ENCODE data around the gene C6.
"Not testable (repeated sequence)": the region's sequence is repeated elsewhere in the genome, so short reads cannot be mapped to it uniquely, and the experiment has no call there.

C6 gene

GRCh38 chr5:41199660-41200059, 13.7 kb downstream of the C6 start:
- DNase-seq (ENCODE audit: low read depth in 2 of 2), result no peak

GRCh38 chr5:41196197-41196596, 17.1 kb downstream of the C6 start:
- DNase-seq (ENCODE audit: low read depth in 2 of 2), result no peak

GRCh38 chr5:41195228-41195627, 18.1 kb downstream of the C6 start:
- no peak for DNase-seq (ENCODE audit: low read depth in 2 of 2)

- no peak for DNase-seq (ENCODE audit: low read depth in 2 of 2)
Observed at GRCh38 chr5:41194339-41194738, 19.0 kb downstream of the C6 start.

GRCh38 chr5:41193456-41194205, 19.7 kb downstream of the C6 start:
- no peak for DNase-seq (ENCODE audit: low read depth in 2 of 2)

GRCh38 chr5:41191249-41191648, 22.1 kb downstream of the C6 start:
- DNase-seq (ENCODE audit: low read depth in 2 of 2), result no peak

GRCh38 chr5:41186143-41186542, 27.2 kb downstream of the C6 start:
- DNase-seq (ENCODE audit: low read depth in 2 of 2), result no peak

- not testable (repeated sequence) for DNase-seq (ENCODE audit: low read depth in 2 of 2)
Observed at GRCh38 chr5:41183331-41183730, 30.0 kb downstream of the C6 start.

GRCh38 chr5:41182666-41183065, 30.7 kb downstream of the C6 start:
- DNase-seq (ENCODE audit: low read depth in 2 of 2), result no peak

GRCh38 chr5:41181691-41182564, 31.4 kb downstream of the C6 start:
- no peak for DNase-seq (ENCODE audit: low read depth in 2 of 2)

GRCh38 chr5:41176952-41177351, 36.4 kb downstream of the C6 start:
- no peak for DNase-seq (ENCODE audit: low read depth in 2 of 2)

- DNase-seq (ENCODE audit: low read depth in 2 of 2), result no peak
Observed at GRCh38 chr5:41172012-41172411, 41.3 kb downstream of the C6 start.

GRCh38 chr5:41161271-41161670, 52.1 kb downstream of the C6 start:
- DNase-seq (ENCODE audit: low read depth in 2 of 2), result no peak

- no peak for DNase-seq (ENCODE audit: low read depth in 2 of 2)
Observed at GRCh38 chr5:41157272-41157894, 55.9 kb downstream of the C6 start.

- no peak for DNase-seq (ENCODE audit: low read depth in 2 of 2)
Observed at GRCh38 chr5:41156739-41157138, 56.6 kb downstream of the C6 start.

- DNase-seq (ENCODE audit: low read depth in 2 of 2), result no peak
Observed at GRCh38 chr5:41154491-41154890, 58.8 kb downstream of the C6 start.

GRCh38 chr5:41151564-41151963, 61.8 kb downstream of the C6 start:
- no peak for DNase-seq (ENCODE audit: low read depth in 2 of 2)

GRCh38 chr5:41148448-41148847, 64.9 kb downstream of the C6 start:
- no peak for DNase-seq (ENCODE audit: low read depth in 2 of 2)

- DNase-seq (ENCODE audit: low read depth in 2 of 2), result no peak
Observed at GRCh38 chr5:41145306-41145705, 68.0 kb downstream of the C6 start.

- no peak for DNase-seq (ENCODE audit: low read depth in 2 of 2)
Observed at GRCh38 chr5:41143131-41143901, 70.0 kb downstream of the C6 start.

- no peak for DNase-seq (ENCODE audit: low read depth in 2 of 2)
Observed at GRCh38 chr5:41127967-41128690, 85.2 kb downstream of the C6 start.

Data from stimulated activated CD4-positive, alpha-beta T cell treated with anti-CD3 and anti-CD28 coated beads, Interleukin-1b, Interleukin-23, amount 100 ng/mL, for 4 hours (primary cell).